Keratinocyte (primary cell): ENCODE data around the gene COMMD2. TPM values are rescaled to one million over a fixed set of nuclear protein-coding genes. Genes with fewer than 3 reads are reported as not detected.

Source experiments
- DNase-seq: peaks from one replicate; pipeline ENCODE4 v3.0.0-alpha.2; 2011; ENCODE audit warnings: low read depth, missing footprints, low spot score
- FAIRE-seq: peaks from 2 replicates; lab custom pipeline; 2011; peaks lifted over from hg19 to GRCh38; lab: Jason Lieb, UNC
- H2AFZ ChIP-seq: 2 replicates; pipeline ENCODE4 v1.6.0; 2012; ENCODE audit warnings: low read length, control low read depth, inconsistent platforms; ENCODE audit not compliant: control insufficient read depth
- H3K27ac ChIP-seq: 2 replicates; pipeline ENCODE4 v1.5.1; 2011; ENCODE audit warnings: low read length; ENCODE audit not compliant: control insufficient read depth, insufficient read depth
- H3K27me3 ChIP-seq: 3 replicates; pipeline ENCODE4 v1.6.0; 2011; ENCODE audit warnings: low read length; ENCODE audit not compliant: control insufficient read depth, insufficient read depth; ENCODE audit errors: extremely low read depth
- H3K36me3 ChIP-seq, 2 experiments: 2 replicates in 1 of 2; 3 replicates in 1 of 2; pipeline ENCODE4 v1.5.1; 2011; ENCODE audit warnings: low read length in 2 of 2, mild to moderate bottlenecking in 1 of 2; ENCODE audit not compliant: control insufficient read depth in 2 of 2, insufficient read depth in 2 of 2; ENCODE audit errors: extremely low read depth in 1 of 2
- H3K4me1 ChIP-seq: 3 replicates; pipeline ENCODE4 v1.5.1; 2011; ENCODE audit warnings: low read length; ENCODE audit not compliant: control insufficient read depth, insufficient read depth; ENCODE audit errors: extremely low read depth
- H3K4me2 ChIP-seq: 3 replicates; pipeline ENCODE4 v1.6.0; 2011; ENCODE audit warnings: low read depth, low read length; ENCODE audit not compliant: control insufficient read depth, insufficient read depth; ENCODE audit errors: extremely low read depth
- H3K4me3 ChIP-seq, 3 experiments: fragments of 200-600 bp in 1 of 3; sonication (generic) in 1 of 3; 2 replicates in 2 of 3; 3 replicates in 1 of 3; pipeline ENCODE4 v1.5.1; 2011 to 2016; ENCODE audit warnings: low read length in 3 of 3, mild to moderate bottlenecking in 3 of 3, control low read depth in 2 of 3, inconsistent platforms in 1 of 3, low read depth in 1 of 3, mixed read lengths in 1 of 3, mixed run types in 1 of 3, moderate library complexity in 1 of 3; ENCODE audit not compliant: control insufficient read depth in 2 of 3, insufficient read depth in 2 of 3; ENCODE audit errors: extremely low read depth in 1 of 3
- H3K79me2 ChIP-seq: 2 replicates; pipeline ENCODE4 v1.6.0; 2012; ENCODE audit warnings: low read length; ENCODE audit not compliant: control insufficient read depth, insufficient read depth
- H3K9ac ChIP-seq: 3 replicates; pipeline ENCODE4 v1.6.0; 2011; ENCODE audit warnings: low read length; ENCODE audit not compliant: control insufficient read depth, insufficient read depth; ENCODE audit errors: extremely low read depth
- H3K9me1 ChIP-seq: 3 replicates; pipeline ENCODE4 v1.6.0; 2011; ENCODE audit warnings: low read length; ENCODE audit not compliant: control insufficient read depth, insufficient read depth; ENCODE audit errors: extremely low read depth
- H3K9me3 ChIP-seq: 2 replicates; pipeline ENCODE4 v1.5.1; 2012; ENCODE audit warnings: low read depth, low read length; ENCODE audit not compliant: control insufficient read depth
- H4K20me1 ChIP-seq: 3 replicates; pipeline ENCODE4 v1.6.0; 2011; ENCODE audit warnings: low read length; ENCODE audit not compliant: control insufficient read depth, insufficient read depth; ENCODE audit errors: extremely low read depth
- EZH2 ChIP-seq: IDR thresholded peaks from one replicate; pipeline ENCODE4 v1.6.1; 2012; ENCODE audit warnings: inconsistent platforms, mild to moderate bottlenecking, low read length, moderate library complexity
- dilution Hi-C: fragments of 300-500 bp; cut with MboI; formaldehyde crosslinking; loops from one replicate; pipeline ENCODE4 v1.7.0; 2020; ENCODE audit warnings: low sequenced_read_pairs; ENCODE audit not compliant: extremely low pct_ligation_motif_present
- polyA plus RNA-seq, 5 experiments: library from polyadenylated mRNA; depleted of rRNA in 3 of 5; stranded (reverse) in 3 of 5; stranded (forward) in 1 of 5; unstranded in 1 of 5; fragments of >200 nt; gene quantifications; 1 replicate in 1 of 5; 2 replicates in 3 of 5; 3 replicates in 1 of 5; pipeline versions ENCODE4 v1.2.1 to v1.2.3, GENCODE V29; 2011 to 2012; ENCODE audit warnings: missing spikeins in 2 of 5, low read depth in 1 of 5, low replicate concordance in 1 of 5
- TF ChIP-seq, protein P1 (sequence below), 3 experiments: IDR thresholded peaks in 1 of 3; conservative IDR thresholded peaks in 1 of 3; optimal IDR thresholded peaks in 1 of 3; 2 replicates in 2 of 3; 3 replicates in 1 of 3; pipeline versions ENCODE3 to v1.5.1; 2011; ENCODE audit warnings: low read length in 3 of 3, mild to moderate bottlenecking in 3 of 3, moderate library complexity in 2 of 3, control low read depth in 1 of 3, inconsistent platforms in 1 of 3; ENCODE audit not compliant: insufficient read depth in 2 of 3; ENCODE audit errors: extremely low read depth in 1 of 3

Gene COMMD2
- polyA plus RNA-seq, 1 donor (not counting 4 experiments of a cell fraction or from before 2014, with no cell fraction given), result 51.0 TPM

DNA sequence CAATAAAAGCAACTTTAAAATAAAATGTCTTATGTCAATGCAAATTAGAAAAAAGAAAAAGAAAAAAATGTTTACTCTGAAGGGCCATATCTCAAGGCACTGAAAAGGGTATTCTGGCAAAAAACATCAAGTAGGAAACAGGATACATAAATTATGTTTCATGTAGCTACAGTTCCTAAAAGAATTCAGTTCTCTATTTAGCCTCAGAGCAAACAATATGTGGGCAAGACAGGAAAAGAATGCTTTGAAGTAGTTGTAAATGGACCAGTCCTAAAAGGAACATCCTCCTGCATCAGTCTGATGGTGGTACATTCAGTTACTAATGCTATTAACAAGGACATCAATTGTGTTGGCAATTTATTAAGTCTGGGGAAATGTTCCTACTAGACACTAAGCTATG lies 8.1 kb downstream of the COMMD2 start:
- Histone ChIP-seq H3K4me2 (no peak overlapping the region), H3K4me1 (no peaks in the 10 kb centered on the region), H3K79me2 (no peaks in the 10 kb centered on the region), H2AFZ (no peak overlapping the region), H3K27me3 (no peaks in the 10 kb centered on the region), H3K9me3 (no peaks in the 10 kb centered on the region), H3K9ac (no peak overlapping the region), H3K27ac (no peak overlapping the region), H3K9me1 (no peaks in the 10 kb centered on the region), H4K20me1 (no peaks in the 10 kb centered on the region), H3K4me3 (no peak overlapping the region), H3K36me3 (peaks cover 9 to 14% of the 10 kb centered on the region in 2 experiments)
- FAIRE-seq (no peak), DNase-seq (no peak)
- dilution Hi-C loops, result no loop called here
- TF ChIP-seq, protein P1, sequence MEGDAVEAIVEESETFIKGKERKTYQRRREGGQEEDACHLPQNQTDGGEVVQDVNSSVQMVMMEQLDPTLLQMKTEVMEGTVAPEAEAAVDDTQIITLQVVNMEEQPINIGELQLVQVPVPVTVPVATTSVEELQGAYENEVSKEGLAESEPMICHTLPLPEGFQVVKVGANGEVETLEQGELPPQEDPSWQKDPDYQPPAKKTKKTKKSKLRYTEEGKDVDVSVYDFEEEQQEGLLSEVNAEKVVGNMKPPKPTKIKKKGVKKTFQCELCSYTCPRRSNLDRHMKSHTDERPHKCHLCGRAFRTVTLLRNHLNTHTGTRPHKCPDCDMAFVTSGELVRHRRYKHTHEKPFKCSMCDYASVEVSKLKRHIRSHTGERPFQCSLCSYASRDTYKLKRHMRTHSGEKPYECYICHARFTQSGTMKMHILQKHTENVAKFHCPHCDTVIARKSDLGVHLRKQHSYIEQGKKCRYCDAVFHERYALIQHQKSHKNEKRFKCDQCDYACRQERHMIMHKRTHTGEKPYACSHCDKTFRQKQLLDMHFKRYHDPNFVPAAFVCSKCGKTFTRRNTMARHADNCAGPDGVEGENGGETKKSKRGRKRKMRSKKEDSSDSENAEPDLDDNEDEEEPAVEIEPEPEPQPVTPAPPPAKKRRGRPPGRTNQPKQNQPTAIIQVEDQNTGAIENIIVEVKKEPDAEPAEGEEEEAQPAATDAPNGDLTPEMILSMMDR (optimal IDR thresholded peaks at IDR 0.05 in 1 of 3, IDR thresholded peaks at IDR 0.05 in 1 of 3, conservative IDR thresholded peaks at IDR 0.05 in 1 of 3; ENCODE audit: extremely low read depth in 1 of 3, insufficient read depth in 2 of 3, low read length in 3 of 3), result no peak
- no peak for TF ChIP-seq EZH2

DNA sequence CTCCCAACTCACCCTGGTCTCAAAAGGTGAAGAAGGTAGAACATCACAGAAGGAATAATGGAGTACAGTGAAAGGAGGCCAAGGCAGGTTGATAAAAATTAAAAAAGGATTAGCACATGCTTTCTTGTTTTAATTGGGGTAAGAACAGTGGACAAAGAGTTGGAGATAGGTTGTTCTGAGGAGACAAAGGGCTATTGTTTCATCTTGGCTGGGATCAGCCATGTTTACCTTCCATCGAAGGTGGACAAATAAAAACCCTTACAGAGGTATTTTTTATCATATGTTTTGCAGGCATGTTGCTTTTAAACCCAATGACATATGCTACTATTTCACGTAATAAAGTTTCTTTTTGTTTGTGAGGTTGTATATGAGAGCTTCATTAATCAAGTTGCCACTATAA lies 12.9 kb downstream of the COMMD2 start:
- Histone ChIP-seq H3K27me3 (no peaks in the 10 kb centered on the region), H3K4me1 (peaks cover 9% of the 10 kb centered on the region), H2AFZ (no peak overlapping the region), H3K4me2 (no peak overlapping the region), H3K36me3 (peaks cover 0 to 5% of the 10 kb centered on the region in 2 experiments), H4K20me1 (no peaks in the 10 kb centered on the region), H3K9me1 (no peaks in the 10 kb centered on the region), H3K79me2 (no peaks in the 10 kb centered on the region), H3K9me3 (no peaks in the 10 kb centered on the region), H3K9ac (no peak overlapping the region), H3K27ac (no peak overlapping the region), H3K4me3 (no peak overlapping the region)
- DNase-seq (no peak), FAIRE-seq (no peak)
- dilution Hi-C loops, result no loop called here
- TF ChIP-seq, protein P1 (optimal IDR thresholded peaks at IDR 0.05 in 1 of 3, IDR thresholded peaks at IDR 0.05 in 1 of 3, conservative IDR thresholded peaks at IDR 0.05 in 1 of 3; ENCODE audit: extremely low read depth in 1 of 3, insufficient read depth in 2 of 3, low read length in 3 of 3), result no peak
- no peak for TF ChIP-seq EZH2
